NCI-H2196 (cell line): ENCODE measurements around the gene HNRNPL.
"Not testable (repeated sequence)": the region's sequence is repeated elsewhere in the genome, so short reads cannot be mapped to it uniquely, and the experiment has no call there.

Source experiments
- DNase-seq: peaks from one replicate; lab custom pipeline; 2025; ENCODE audit not compliant: unreplicated experiment; lab: John Stamatoyannopoulos, UW

The HNRNPL gene

GRCh38 chr19:38869836-38870607 lies 20.2 kb upstream of the HNRNPL start:
- no peak for DNase-seq

GRCh38 chr19:38869160-38869835 lies 19.5 kb upstream of the HNRNPL start:
- DNase-seq, result no peak

- no peak for DNase-seq
These were observed 18.8 kb upstream of the HNRNPL start for GRCh38 chr19:38868551-38868950.

GRCh38 chr19:38867171-38867780 lies 17.5 kb upstream of the HNRNPL start:
- no peak for DNase-seq

DNA sequence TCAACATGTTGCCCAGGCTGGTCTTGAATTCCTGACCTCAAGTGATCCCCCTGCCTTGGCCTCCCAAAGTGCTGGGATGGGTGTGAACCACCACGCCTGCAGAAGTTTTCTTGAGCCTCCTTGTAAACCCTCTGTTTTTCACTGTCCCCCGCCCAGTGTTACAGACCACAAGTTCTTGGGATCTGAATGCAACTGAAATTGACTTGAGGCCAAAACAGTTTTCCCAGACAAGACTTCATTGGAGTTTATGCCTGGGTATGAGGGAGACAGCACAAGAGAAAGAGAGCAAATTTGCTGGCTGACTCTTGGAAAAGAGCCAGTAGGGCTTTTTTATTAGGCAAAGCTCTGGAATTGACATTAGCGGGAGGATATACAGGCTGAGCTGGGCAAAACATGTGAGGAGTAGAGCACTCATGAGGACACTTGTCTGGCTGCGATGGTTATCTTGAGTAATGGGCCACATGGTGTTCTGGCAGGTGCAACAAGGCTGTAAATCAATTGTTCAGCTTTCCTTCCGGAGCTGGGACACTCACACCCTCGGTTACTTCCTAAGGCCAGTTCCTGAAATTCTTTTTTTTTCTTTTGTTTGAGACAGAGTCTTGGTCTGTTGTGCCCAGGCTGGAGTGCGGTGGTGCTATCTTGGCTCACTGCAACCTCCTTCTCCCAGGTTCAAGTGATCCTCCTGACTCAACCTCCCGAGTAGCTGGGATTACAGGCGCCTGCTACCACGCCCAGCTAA lies 12.7 kb upstream of the HNRNPL start:
- DNase-seq, result peak; percentile 86

DNA sequence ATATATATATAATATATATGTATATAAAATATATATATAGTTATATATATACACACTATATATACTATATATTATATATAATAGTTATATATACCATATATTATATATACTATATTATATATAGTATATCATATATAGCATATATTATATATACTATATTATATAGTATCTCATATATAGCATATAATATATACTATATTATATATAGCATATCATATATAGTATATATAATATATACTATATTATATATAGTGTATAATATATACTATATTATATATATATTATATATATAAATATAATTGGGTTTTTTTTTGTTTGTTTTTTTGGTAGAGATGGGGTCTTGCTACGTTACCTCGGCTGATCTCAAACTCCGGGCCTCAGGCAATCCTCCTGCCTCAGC lies 11.6 kb upstream of the HNRNPL start:
- no peak for DNase-seq

DNA sequence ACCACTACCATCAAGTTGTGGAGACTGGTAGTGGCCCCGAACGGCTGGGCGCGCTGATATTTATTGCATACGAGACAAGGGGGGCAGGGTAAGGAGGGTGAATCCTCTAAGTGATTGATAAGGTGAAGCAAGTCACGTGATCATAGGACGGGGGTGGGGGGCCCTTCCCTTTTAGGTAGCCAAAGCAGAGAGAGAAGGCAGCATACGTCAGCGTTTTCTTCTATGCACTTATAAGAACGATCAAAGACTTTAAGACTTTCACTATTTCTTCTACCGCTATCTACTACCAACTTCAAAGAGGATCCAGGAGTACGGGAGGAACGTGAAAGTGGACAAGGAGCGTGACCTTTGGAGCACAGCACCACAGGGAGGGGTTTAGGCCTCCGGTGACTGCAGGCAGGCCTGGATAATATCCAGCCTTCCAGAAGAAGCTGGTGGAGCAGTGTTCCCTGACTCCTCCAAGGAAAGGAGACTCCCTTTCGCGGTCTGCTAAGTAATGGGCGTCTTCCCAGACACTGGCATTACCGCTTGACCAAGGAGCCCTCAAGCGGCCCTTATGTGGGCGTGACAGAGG lies 9.9 kb upstream of the HNRNPL start:
- DNase-seq, result not testable (repeated sequence)

DNA sequence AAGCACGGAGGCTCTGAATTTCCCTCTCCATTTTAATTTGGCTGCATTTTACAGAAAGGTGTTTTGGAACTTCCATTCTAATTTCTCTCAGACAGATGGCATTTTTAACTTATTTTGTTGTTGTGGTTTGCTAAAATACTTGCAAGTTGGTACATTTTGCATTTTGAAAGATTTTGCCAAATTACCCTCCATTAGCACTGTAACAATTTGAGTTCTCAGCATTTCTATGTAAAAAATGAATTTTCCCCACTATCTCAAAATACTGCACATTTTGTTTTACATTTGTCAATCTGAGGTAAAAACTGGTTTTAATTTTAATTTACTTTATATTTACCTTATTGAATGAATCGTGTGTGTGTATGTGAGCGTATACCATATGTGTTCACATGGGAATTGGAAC lies 7.0 kb upstream of the HNRNPL start:
- DNase-seq, result no peak

- DNase-seq, result not testable (repeated sequence)
These were observed 6.0 kb upstream of the HNRNPL start for GRCh38 chr19:38855751-38856150.

DNA sequence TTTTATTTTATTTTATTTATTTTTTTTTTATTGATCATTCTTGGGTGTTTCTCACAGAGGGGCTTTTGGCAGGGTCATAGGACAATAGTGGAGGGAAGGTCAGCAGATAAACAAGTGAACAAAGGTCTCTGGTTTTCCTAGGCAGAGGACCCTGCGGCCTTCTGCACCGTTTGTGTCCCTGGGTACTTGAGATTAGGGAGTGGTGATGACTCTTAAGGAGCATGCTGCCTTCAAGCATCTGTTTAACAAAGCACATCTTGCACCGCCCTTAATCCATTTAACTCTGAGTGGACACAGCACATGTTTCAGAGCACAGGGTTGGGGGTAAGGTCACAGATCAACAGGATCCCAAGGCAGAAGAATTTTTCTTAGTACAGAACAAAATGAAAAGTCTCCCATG lies 5.2 kb upstream of the HNRNPL start:
- not testable (repeated sequence) for DNase-seq

DNA sequence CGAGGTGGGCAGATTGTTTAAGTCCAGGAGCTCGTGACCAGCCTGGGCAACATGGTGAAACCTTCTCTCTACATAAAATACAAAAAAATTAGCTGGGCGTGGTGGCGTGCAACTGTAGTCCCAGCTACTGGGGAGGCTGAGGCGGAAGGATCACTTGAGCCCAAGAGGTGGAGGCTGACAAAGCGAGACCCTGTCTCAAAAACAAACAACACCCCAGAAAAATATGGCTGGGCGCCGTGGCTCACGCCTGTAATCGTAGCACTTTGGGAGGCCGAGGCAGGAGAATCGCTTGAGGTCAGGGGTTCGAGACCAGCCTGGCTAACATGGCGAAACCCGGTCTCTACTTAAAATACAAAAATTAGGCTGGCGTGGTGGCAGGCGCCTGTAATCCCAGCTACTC lies 3.4 kb upstream of the HNRNPL start:
- DNase-seq, result no peak

GRCh38 chr19:38852231-38853044 lies 2.7 kb upstream of the HNRNPL start:
- peak; percentile 26 for DNase-seq

- DNase-seq, result peak; percentile 95
These were observed 1.9 kb upstream of the HNRNPL start for GRCh38 chr19:38851622-38852230.

- DNase-seq, result no peak
These were observed 1.3 kb upstream of the HNRNPL start for GRCh38 chr19:38850976-38851621.

- peak; percentile 52 for DNase-seq
These were observed 720 bp upstream of the HNRNPL start for GRCh38 chr19:38850436-38850975.

- peak; percentile 98 for DNase-seq
These were observed 483 bp downstream of the HNRNPL start for GRCh38 chr19:38849147-38849859.

GRCh38 chr19:38848299-38849146 lies 1.3 kb downstream of the HNRNPL start:
- no peak for DNase-seq

- no peak for DNase-seq
These were observed 3.7 kb downstream of the HNRNPL start for GRCh38 chr19:38846097-38846496.
